COLO668 (cell line): ENCODE data around the gene IL17A.

Source experiments
- DNase-seq: peaks from one replicate; lab custom pipeline; 2025; ENCODE audit not compliant: unreplicated experiment; lab: John Stamatoyannopoulos, UW

The IL17A gene

GRCh38 chr6:52210227-52210626 lies 24.1 kb downstream of the IL17A start:
- DNase-seq: no peak

- DNase-seq: no peak
Measured at GRCh38 chr6:52213127-52213526, 27.0 kb downstream of the IL17A start.

DNA sequence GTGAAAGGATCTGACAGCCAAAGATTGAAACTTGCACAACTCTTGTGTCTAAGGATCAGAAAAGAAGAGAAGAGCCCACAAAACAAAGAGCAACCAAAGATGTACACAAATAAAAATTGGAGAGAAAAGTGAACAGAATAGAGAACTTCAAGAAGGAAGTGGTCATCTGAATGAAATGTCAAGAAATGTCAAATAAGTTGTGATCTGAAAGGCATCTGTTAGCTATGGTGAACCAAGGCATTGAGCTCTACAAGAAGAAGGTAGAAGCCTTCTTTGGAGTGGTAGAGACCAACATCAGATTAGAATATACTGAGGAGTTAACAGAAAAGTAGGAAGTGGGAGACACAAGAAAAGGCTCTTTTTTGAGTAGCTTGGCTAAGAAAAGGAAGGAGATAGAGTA lies 29.6 kb downstream of the IL17A start:
- DNase-seq: no peak

- no peak for DNase-seq
Measured at GRCh38 chr6:52216932-52217575, 30.9 kb downstream of the IL17A start.

GRCh38 chr6:52217761-52218160 lies 31.6 kb downstream of the IL17A start:
- no peak for DNase-seq

DNA sequence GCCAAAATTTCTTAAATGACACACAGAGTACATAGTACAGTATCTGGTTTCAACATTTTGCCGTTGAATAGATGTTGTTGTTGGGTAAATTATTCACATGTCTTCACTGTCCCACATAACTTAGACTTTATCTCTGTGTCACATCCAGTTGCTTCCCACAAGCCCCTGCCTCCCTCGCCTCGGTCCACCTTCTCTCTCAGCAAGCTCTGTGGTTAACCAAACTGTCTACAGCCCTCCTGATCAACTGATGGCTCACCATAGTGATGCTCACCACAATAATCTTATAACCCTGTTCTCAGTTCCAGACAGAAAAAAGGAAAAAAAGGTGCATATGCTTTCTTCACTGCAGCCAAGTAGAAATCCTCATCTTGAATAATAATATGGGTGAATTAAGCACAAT lies 35.1 kb downstream of the IL17A start:
- DNase-seq: no peak

DNA sequence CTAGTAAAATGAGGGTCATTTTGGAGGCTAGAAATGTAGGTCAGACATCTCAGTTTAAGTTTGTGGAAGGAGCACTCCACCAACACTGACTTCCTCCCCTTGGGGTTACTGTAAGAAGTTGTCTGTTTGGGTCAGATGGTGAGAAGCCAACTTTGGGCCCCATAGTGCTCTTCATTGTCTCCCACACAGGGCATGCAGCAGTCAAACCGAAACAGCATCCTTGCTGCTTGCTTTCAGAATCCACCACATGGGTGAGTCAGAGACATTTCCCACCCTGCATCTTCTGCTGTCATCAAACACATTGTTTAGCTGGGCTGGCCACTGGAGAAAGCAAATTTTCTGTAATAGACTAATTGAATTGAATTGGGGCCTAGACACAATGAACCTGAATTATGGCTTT lies 41.3 kb downstream of the IL17A start:
- DNase-seq: no peak

- DNase-seq: no peak
Measured at GRCh38 chr6:52230685-52231084, 44.5 kb downstream of the IL17A start.

DNA sequence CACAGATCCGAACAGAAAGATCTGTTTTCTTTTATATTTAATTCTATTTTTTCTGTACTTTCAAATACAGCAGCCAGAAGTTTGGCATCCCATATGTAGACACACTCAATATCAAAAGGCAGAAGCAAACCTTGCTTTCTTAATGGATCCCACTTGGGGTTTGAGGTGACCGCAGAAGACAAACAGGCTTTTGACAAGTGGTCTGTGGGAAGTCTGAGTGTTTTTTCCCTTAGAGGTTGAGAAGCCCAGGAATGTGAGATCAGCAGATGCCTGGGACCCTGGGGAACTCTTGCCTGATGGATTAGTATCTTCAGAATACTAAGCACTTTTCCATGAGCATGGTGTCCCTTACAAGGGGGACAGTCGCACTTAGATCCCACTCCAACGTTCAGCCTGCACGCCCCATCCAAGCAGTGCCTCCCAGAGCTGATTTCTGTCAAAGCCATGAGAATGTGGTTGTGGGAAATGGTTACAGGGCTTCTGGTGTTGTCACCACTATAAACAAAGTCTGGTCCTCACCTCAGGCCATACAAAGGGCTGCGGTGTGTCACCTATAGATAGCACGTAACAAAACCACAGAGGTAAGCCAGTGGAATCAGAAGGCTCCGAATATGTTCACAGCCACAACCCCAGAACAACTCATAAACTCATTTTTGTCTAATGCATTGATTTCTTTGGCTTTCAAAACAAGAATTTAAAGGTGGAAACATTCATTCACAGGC lies 45.4 kb downstream of the IL17A start:
- no peak for DNase-seq

GRCh38 chr6:52233005-52233404 lies 46.8 kb downstream of the IL17A start:
- no peak for DNase-seq

DNA sequence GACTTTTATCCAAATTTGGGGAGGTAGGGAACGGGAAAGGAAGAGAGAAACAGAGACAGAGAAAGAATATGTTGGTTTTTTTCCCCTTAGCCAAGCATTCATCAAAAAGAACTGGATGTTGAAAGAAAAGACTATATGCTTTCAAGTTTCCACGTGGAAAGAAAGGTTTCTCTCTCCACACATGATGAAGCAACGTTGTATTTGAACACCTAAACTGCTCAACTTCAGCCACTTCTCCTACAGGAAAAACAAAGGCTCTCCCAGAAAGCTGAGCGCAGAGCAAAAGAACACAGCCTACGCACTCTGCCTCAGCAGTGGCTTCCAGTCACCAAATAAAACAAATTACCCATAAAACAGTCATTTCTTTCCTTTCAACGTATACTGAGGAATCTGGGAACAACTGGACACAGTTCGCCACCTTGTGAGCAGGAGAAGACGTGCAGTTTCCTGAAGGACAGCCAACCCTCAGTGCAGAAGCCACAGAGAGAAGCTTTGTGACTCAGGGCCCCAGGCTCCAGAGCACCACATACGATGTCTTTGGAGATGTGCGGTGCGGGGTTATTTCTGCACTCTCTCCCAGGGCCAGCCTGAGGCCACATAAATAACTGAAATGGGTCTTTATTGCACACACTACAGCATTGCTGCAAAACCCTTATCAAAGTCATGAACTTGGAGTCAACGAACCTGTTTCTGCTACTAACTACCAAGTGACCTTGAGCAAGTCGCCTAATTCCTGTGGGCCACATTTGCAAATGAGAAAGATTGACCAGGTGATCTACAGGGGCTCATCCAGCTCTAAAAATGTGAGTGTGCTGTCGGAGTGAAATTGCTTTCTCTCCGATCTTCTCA lies 48.0 kb downstream of the IL17A start:
- peak; percentile 24 for DNase-seq
